HG03108 (cell line): ENCODE measurements around the gene UBLCP1.

Source experiments
- ATAC-seq: cut with Tn5 transposase; IDR thresholded peaks from one replicate; pipeline ENCODE4 v1.9.1; 2021; ENCODE audit warnings: moderate library complexity; ENCODE audit not compliant: unreplicated experiment

The UBLCP1 gene

GRCh38 chr5:159310511-159310910, 47.4 kb downstream of the UBLCP1 start:
- ATAC-seq, result no peak

GRCh38 chr5:159311063-159311462, 48.0 kb downstream of the UBLCP1 start:
- ATAC-seq, result no peak

GRCh38 chr5:159313197-159313596, 50.1 kb downstream of the UBLCP1 start:
- no peak for ATAC-seq

- ATAC-seq, result no peak
Measured at GRCh38 chr5:159316519-159317383, 53.7 kb downstream of the UBLCP1 start.

- no peak for ATAC-seq
Measured at GRCh38 chr5:159317849-159318248, 54.8 kb downstream of the UBLCP1 start.

DNA sequence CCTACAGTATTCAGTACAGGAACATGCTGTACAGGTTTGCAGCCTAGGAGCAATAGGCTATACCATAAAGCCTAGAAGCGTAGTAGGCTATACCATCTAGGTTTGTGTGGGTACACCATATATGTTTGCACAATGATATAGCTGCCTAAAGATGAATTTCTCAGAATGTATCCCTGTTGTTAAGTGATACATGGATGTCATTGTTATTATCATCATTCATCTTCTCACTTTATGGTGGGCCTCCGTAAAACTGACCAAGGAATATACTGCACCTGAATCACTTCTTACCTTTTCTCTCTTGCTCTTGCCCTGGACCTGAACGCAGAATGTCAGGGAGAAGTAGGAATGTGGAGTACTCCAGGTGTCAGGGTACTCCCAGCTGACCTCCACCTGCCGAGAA, 55.4 kb downstream of the UBLCP1 start:
- no peak for ATAC-seq

DNA sequence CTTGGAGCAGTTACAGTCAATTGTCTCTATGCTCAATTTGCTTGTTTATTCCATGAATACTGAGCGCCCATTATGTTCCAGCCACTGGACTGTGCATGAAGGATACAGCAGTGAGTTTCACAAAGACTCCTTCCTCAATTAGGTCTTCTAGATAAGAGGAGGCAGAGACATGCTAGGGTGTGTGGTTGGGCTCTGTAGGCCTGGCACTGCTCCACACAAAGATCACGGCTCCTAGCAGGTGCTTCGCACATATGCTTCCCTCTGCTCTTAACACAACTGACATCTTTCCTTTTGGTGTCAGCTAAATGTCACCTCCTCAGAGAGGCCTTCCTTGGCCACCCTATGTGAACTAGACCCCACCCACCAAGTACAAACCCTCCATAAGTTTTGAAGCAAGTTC, 56.3 kb downstream of the UBLCP1 start:
- ATAC-seq, result no peak

DNA sequence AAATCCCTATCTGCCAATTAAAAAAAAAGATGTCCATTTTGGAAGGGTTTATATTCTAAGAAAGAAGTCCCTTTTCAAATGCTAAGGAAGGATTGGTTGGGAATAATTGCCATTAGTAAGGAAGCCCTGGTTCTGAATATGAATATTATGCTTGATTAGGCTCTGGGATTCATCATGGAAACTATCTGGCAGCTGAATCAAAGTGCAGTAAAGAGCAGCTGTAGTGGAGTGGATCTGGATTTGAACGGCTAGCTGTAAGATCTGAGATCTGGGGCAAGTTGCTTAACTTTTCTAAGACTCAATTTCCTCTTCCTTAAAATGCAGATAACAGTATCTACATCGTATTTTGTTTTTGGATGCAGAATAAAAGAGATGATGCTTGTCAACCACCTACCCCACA, 56.7 kb downstream of the UBLCP1 start:
- no peak for ATAC-seq

DNA sequence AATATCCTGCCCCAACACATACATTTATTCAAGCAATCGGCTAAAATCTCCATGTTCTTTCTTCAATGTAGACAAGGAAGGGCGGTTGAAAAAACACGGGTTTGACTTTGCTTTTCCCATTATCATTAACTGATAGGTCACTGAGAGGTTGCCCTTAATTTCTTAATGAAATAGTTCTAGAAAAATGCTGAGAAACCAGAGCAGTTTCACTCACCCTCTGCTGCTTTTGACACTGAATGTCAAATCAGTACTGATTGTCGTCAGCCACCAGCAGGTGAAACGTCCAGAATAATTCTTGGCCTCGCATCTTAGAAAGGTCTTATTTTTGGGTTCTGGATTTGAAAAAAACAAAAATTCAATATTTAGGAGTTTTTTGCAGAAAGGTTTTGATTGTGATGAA, 59.1 kb downstream of the UBLCP1 start:
- no peak for ATAC-seq

GRCh38 chr5:159324102-159324755, 61.1 kb downstream of the UBLCP1 start:
- ATAC-seq, result no peak

DNA sequence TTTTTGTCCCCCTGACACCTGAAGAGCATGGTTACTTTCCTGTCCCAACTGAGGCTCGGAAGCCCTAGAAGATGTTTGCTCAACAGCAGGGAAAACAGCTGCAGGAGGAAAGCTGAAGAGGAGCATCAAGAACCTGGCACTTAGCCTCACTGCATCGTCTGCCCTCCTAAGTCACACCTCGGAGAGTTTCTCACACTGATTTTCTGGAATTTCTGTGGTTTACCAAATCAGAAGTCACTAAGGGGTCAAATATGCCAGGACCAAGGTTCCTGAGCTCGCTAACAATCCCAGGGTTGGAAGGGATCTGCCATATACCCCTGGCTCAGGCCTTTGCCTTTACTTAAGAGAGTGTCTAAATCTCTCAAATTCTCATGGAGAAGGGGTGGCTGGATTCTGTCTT, 61.9 kb downstream of the UBLCP1 start:
- ATAC-seq, result no peak

- ATAC-seq, result no peak
Measured at GRCh38 chr5:159330131-159330800, 67.2 kb downstream of the UBLCP1 start, which contains the start of gene IL12B. TSS of gene IL12B (minus strand) at chr5:159330487. CDS start at chr5:159326782, 3,705 bp downstream.

- ATAC-seq, result peak; percentile 48
Measured at GRCh38 chr5:159331093-159331973, 68.2 kb downstream of the UBLCP1 start.

DNA sequence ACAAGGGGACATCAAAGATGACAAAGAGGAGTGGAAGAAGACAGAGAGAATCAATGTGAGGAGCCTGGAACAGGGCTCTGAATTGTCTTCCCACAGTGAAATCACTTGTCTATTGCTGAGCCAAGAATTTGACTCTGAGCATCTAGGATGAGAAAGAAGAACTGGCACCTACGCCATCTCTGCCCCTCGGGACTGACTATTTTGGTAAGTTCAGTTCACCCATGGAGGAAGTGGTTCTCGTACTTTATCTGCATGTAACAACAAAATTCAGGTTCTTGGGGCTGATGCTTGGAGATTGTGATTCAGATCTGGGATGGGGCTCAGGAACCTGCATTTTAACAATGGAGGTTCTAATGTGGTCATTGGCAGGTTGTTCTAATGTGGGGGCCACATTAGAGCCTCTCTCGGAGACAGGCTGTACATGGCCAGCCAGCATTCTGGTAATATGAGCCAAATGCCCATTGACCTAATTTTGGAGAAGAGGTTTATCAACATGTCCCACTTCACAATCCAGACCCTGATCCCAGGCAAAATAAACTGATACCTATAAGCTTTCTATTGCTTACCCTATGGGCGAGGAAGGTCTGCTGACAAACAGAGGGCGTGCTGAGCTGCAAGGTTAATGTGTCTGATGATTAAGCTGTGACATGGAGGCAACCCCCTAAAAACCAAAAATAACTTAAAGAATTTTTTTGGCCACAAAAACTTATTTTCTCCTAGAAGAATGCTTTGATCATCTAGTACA, 69.9 kb downstream of the UBLCP1 start:
- peak; percentile 36 for ATAC-seq

GRCh38 chr5:159333545-159333925, 70.4 kb downstream of the UBLCP1 start:
- no peak for ATAC-seq
